CD4-positive, alpha-beta T cell treated with Interleukin-17A for 4 hours (primary cell): Measurements from ENCODE around the gene RBM33.
"Not testable (repeated sequence)": the region's sequence is repeated elsewhere in the genome, so short reads cannot be mapped to it uniquely, and the experiment has no call there.

Experiments used
- DNase-seq: peaks from one replicate; pipeline ENCODE4 v3.0.0-alpha.2; 2020; ENCODE audit warnings: mixed read lengths

The RBM33 gene

DNA sequence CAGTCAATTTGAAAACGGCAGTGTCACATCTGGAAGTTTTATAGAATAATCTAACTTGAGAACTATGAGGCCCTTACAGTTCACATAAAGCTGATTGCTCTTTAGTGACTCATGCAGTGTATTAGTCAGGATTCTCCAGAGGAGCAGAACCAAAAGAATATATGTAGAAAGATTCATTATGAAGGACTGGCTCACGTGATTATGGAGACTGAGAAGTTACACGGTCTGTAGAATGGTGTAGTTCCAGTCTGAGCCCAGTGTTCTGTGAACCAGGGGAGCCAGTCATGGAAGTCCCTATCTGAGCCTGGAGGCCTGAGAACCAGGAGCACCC is 21.5 kb downstream of the RBM33 start:
- no peak for DNase-seq

DNA sequence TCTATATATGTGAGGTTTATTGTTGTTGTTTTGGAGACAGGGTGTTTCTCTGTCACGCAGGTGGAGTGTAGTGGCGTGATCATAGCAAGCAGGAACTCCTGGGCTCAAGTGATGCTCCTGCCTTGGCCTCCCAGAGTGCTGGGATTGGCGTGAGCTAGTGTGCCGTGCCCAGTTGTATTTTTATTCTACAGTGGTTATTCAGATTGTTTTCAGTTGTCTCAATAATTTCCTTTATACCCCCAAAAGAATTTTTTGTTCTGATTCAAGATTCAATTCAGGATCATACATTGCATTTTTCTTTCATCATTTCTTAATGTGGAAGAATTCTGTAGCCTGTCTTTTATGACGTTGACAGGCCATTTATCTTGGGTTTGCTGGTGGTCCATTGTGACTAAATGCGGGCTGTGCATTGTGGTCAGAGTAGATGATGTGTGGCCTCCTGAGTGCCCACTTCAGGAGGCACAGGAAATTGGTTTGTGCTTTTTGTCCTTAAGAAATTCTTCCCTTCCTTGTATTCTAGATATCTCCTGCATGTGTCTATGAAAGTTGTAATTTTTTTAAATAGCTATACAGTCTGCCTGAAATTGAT is 22.9 kb downstream of the RBM33 start:
- no peak for DNase-seq

DNA sequence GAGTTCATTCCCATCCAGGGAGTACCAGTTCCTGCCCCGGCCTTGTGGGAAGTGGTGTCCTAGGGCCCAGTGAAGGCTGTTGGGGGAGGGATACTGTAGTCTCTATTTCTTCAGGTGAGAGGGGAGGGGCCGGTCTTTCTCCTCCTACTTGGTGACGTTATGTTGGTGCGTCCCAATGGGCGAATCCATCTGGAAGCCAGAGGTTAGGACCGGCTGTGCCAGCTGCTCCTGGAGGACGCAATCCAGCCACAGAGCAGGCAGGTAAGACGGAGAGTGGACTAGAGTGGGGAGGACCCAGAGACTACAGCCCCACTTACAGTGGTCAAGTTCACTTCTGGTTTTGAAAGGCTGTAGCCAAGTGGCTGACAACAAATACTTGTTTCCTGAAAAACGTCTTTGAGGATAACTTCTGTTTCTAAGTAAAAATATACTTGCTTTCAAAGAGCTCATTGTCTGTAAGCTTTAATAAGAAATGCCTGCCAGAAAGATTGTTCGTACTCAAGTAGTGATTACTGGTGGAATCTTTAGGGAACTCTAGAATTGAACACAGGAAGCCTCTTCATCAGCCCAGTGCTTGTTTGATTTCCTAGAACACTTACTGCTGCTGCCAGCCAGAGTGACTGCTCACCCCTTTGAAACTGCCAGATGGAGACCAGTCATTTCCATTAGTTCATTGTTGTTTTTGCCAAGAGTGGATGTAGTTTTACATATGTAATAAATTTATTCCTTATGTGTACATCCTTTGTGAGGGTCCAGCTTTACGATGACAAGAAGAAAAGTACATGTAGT is 25.4 kb downstream of the RBM33 start:
- no peak for DNase-seq

DNA sequence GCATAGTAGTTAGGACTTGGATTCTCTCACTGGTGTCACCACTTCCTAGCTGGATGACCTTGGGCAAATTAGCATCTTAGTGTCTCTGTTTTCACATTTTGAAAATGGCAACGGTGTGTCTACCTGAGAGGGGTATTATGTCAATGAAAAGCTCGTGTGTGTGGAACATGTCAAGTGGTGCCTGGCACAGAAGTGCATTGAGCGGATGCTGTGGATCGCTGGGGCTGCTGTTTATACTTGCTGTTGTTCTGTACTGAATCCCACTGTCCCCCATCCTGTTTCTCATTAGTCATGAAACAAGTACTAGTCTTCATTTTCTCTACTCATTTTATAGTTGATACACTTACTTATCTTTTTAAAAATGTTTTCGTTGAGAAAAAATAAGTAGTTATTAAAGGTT is 26.1 kb downstream of the RBM33 start:
- no peak for DNase-seq

DNA sequence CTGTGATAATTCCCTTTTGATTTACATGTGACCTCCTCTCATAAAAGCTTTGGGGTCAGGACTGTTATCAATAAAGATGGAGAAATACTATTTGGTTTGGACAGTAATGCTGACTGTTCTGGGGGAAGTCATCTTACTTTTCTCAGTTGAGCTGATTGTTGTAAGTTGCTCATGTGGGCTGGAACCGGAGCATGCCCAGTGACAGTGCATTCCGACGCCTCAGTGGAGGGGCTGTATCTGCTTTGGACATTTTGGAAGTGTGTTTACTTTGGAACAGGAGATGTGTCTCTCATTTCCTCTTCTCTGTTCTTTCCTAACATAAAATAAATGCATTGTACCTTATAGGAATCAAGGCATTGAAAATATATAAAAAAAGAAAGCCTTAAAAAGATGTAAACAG is 30.1 kb downstream of the RBM33 start:
- DNase-seq: no peak

DNA sequence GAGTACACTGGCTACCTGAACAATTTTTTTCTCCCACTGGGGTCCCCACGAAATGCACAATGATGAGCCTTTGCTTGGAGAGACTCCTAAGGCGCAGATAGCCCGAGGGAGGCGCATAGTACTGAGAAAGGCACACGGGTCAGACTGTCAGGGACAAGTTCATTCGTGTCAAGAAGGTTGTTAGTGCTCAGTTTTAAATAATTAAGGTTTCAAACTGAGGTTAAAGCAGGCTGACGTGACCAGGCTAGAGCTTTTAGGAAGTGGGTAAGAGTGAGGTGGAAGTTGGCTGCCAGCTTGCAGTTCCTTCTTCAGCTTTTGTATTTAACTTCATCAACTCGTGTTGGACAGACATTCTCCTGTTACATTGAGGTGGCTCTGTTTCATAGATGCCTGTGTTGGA is 31.6 kb downstream of the RBM33 start:
- DNase-seq: no peak

DNA sequence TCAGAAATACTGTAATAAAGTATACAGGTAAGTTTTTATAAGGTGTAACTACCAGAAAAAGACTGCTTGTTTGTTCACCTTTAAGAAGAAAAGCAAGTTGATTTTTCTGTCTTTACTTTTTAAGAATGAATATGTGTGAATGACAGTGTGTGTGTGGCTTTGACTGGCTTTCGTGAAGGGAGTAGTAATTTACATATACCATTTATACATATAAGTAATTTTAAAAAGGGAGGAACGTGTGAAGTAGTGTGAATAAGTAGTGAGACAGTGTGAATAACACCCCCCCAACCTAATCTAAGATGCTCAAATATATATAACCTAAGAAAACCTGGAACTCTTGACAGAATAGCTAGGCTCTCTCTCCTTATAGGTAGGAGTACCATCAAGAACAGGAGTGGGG is 33.2 kb downstream of the RBM33 start:
- no peak for DNase-seq

DNA sequence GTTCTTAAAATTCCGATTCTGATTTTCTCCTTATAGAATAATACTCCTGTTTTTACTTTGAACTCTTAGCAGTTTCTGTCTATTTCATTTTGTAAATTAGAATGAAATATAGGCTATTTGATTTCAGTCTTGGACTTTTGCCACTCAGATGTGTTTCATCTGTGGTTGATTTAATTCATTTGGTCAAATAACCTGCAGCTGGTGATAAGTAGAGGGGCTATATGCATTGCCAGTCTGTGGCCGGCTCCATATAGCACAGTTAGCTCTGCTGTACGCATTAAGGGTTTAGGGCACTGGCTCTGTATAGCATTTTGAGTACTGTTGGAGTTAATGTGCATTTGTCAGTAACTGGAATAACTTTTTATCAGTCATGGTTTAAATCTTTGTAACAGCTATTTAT is 35.7 kb downstream of the RBM33 start:
- DNase-seq: no peak

DNA sequence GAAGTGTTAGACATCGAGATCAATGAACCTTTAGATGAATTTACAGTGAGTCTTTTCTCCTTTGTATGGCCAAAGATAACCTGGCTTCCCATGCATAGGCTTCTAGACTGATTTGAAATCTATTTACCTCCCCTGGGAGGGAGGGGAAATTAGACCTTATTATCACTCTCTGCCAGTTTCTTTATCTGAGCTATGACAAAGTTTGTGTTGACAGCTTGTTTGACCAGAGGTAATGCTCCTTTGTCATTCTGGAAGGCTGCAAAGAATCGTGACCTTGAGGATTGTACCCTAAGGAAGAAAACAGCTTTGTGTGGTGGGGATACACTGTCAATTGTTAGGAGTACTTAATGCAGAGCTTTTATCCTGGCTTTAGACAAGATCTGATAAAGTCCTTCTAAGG is 36.4 kb downstream of the RBM33 start:
- no peak for DNase-seq

DNA sequence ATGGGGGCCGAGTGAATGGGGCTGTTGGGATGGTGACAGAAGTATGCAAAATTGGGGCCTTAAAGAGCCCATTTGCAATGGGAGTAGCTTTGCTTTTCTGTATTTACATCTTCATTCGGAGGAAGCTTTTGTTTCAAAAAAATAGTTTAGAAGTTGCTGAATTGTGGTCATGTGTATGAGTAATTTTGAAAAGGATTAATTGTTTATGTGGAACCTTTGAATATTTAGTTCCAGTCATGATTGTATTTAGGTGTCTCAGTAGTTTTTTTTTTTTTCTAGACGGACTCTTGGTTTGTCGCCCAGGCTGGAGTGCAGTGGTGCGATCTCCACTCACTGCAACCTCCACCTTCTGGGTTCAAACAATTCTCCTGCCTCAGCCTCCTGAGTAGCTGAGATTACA is 37.2 kb downstream of the RBM33 start:
- no peak for DNase-seq

DNA sequence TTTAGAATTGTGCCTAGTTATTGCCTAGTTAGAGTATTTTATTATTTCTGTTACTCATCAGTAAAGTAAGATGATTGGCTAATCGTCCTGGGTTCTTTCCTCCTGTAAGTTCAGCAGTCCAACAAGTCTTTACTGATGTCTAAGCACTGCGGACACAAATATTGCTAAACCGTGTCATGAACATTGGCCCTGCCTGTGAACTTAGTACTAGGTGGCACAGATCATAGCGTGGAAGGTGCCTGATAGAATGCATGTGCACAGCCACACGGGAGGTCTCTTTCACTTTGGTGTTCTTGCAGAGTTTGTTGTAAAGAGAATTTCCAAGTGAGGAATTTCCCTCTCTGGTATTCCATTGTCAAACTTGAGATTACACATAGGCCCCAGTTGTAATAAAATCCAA is 38.0 kb downstream of the RBM33 start:
- DNase-seq: no peak

DNA sequence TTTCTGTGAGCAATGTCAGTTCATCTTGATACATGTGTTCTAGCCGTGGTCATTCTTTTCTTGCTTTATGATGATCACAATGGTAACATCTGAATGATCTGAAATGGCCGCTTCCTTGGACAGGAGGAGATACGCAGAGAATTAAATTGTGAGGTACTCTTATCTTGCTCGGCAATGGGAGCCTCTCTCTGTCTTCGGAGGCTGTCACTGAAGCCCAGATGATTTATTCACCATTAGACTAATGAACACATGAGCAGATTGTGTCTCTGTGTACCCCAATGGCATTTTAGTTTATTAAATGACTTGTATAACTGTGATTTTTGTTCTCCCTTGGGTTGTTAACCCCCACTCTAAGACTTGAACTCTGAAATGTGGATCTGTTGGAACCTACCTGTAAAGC is 38.6 kb downstream of the RBM33 start:
- DNase-seq: no peak

DNA sequence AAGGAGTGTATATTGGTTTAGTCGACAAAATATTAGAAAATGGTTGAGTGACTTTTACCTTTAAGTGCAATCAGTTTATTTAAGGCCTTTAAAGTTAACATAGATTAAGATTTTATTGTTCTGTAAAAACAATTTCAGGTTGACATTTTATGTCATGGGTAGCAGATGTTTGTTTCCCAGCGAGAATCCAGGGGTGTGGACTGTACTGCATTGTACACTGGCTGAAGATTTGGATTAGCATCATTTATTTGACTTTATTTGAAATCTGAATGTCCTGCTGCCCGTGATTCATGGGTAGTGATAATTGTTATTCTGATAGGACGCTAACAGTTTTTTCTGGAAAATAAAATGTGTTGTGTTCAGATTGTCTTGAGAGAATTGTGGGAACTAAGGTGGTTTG is 39.3 kb downstream of the RBM33 start:
- DNase-seq: no peak

DNA sequence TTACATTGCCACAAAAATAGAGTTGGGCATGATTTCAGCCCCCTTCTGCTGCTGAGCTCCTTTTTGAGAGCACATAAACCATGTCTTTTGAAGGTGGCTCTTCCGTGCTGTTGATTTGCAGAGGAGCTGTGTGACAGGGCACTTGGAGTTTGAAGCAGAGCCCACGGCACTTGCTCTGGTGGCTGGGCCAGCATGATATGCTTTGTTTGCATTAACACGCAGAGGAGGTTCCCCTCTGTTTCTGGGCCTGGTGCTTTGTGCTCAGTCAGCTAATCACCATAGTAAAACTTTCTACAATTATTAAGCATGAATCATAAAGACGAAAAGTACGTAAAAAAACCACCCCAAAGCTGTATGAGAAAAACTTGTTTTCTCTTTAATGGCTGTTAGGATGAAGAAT is 40.1 kb downstream of the RBM33 start:
- DNase-seq: no peak

DNA sequence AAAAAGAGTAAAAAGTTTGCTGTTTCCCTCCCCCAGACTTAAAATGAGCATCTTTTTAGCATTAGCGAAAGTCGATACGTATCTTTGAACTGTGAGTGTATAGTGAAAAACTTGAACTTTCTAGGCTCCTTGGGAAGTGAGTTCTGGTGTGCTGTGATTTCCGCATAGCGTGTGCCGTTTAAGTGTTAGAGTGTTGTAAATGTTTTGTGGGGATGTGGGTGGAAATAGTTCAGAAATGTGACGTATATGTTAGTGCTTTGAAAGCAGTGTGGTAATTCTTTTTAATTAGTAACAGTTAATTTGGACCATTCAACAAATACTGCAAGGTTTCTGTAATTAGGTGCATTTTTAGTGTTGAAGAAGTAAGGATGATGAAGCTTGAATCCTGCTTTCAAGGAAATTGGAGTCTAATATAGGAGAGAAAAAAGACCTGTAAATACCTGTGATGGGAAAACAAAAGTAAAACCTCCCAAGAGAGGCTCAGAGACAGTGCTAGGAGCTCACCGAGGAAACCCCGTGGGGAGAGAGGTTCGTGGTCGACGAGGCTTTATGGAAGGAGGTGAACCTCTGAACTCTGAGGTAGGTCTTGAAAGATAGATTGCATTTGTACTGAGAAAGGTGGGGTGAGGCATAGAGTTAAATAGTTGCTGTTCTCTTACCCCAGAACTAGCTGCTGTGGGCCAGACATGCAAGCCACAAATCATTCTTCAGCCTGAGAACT is 40.8 kb downstream of the RBM33 start:
- no peak for DNase-seq

DNA sequence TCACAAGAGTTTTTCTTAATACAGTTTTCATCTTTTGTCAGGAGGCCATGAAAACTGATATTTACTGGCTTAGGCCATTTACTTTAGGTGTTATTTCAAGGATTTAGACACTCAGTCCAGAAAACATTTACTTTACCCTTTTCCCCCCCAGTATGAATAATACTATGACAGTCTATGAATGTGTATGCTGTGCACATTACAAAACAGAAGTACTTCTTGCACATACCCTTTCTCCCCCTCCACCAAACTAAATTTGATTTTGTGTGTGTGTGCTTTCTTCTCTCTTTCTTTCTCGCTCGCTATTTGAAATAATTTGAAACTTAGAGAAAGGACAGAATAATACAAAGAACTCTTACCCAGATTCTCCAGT is 41.3 kb downstream of the RBM33 start:
- DNase-seq: no peak

DNA sequence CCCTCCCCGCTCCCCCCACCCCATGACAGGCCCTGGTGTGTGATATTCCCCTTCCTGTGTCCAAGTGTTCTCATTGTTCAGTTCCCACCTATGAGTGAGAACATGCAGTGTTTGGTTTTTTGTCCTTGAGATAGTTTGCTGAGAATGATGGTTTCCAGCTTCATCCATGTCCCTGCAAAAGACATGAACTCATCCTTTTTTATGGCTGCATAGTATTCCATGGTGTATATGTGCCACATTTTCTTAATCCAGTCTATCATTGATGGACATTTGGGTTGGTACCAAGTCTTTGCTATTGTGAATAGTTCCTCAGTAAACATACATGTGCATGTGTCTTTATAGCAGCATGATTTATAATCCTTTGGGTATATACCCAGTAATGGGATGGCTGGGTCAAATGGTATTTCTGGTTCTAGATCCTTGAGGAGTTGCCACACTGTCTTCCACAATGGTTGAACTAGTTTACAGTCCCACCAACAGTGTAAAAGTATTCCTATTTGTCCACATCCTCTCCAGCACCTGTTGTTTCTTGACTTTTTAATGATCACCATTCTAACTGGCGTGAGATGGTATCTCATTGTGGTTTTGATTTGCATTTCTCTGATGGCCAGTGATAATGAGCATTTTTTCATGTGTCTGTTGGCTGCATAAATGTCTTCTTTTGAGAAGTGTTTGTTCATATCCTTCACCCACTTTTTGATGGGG is 42.3 kb downstream of the RBM33 start:
- not testable (repeated sequence) for DNase-seq

DNA sequence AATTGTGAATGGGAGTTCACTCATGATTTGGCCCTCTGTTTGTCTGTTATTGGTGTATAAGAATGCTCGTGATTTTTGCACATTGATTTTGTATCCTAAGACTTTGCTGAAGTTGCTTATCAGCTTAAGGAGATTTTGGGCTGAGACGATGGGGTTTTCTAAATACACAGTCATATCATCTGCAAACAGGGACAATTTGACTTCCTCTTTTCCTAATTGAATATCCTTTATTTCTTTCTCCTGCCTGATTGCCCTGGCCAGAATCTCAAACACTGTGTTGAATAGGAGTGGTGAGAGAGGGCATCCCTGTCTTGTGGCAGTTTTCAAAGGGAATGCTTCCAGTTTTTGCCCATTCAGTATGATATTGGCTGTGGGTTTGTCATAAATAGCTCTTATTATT is 43.8 kb downstream of the RBM33 start:
- not testable (repeated sequence) for DNase-seq

DNA sequence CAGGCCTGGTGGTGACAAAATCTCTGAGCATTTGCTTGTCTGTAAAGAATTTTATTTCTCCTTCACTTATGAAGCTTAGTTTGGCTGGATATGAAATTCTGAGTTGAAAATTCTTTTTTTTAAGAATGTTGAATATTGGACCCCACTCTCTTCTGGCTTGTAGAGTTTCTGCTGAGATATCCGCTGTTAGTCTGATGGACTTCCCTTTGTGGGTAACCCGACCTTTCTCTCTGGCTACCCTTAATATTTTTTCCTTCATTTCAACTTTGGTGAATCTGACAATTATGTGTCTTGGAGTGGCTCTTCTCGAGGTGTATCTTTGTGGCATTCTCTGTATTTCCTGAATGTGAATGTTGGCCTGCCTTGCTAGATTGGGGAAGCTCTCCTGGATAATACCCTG is 46.2 kb downstream of the RBM33 start:
- not testable (repeated sequence) for DNase-seq

DNA sequence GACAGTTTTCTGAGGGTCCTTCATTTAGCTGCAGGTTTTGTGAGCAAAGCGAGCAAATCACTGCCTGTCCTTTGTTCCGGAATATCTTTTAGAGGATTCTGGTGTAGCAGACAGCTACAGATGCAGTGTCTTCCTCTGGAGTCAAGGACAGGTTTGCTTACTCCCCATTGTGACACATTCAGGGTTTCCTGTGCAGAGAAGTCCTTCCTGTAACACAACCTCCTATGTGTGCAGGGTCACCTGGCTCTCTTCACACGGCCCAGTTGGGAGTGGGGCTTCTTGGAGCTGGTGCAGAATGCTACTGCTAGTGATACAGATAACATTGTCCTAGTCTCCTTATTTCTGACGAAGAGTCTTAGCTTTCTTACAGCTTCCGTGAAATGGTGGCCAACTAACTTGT is 47.9 kb downstream of the RBM33 start:
- peak; percentile 11 for DNase-seq

DNA sequence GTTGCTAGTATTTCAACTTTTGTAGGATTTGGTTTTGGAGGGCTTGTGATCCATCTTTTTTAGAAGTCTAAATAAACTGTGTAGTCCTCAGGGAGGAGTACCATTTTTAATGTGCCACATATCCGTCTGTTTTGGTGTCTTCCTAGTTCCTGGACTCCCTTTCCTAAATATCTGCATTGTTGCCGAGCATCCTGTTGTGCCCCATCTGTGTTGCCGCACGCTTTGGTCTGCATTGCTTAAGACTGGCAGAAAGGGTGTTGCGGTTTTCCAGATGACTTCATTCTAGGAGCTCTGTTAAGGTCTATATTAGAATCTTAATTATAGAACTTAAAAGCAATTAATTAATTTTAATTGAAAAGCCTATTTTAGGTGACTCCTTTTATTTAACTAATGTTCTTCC is 49.4 kb downstream of the RBM33 start:
- no peak for DNase-seq

DNA sequence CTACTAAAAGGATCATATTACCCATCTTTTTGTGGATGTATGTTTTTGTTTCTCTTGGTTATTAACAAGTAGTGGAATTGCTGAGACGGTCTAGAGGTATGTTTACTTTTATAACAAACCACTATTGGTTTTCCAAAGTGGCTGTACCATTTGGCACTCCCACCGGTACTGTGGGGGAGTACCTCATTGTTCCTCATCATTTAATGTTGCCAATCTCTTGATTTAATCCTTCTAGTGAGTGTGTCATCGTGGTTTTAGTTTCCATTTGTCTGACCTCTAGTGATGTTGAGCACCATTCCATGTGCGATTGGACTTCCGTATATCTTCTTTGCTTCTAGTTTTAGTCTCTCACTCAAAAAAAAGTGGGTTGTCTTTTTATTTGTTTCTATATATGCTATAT is 50.4 kb downstream of the RBM33 start:
- no peak for DNase-seq

DNA sequence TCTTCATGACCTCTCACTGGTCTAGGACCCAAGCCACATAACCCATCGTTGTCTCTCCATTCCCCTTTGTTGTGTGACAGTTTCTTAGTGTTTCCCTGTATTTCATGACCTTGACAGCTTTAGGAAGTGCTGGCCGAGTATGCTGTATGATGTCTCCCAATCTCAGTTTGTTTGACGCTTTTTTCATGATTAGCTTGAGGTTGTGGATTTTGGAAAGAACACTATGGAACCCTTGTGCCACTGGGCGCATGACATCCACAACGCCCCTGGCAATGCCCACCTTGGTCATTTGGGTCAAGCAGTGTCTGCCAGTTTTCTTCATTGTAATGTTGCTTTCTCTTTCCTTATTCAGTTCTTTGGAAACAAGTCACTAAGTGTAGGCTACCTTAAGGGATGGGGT is 52.3 kb downstream of the RBM33 start:
- no peak for DNase-seq

DNA sequence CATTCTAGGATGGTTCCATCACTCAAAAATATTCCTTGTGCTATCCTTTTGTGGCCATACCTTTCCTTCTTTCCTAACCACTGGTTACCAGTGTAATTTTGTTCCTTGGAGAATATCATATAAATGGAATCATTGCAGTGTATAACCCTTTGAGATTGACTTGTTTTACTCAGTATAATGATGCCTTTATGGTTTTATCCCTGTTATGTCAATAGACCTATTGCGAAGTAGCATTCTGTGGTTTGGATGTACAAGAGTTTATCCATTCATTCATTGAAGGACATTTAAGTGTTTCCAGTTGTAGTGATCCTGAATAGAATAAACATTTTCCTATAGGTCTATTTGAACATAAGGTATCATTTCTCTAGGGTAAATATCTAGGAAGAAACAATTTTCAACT is 54.2 kb downstream of the RBM33 start:
- no peak for DNase-seq
